HepG2 (cell line): Measurements from ENCODE around the gene XXYLT1. TPM values are rescaled to one million over a fixed set of nuclear protein-coding genes. Genes with fewer than 3 reads are reported as not detected.

ENCODE experiments used
- ATAC-seq: fragments of 200-7000 bp; cut with Tn5 transposase; 3 replicates; pipeline ENCODE4 v1.9.1; 2020; ENCODE audit warnings: mild to moderate bottlenecking, moderate library complexity
- BruUV-seq: library from RNA; stranded (reverse); fragments of 400-500 nt; replicated peaks from 2 replicates; lab custom pipeline; 2021; lab: Mats Ljungman, UMichigan
- CTCF ChIA-PET: fragments of 300-600 bp; formaldehyde crosslinking; extraction: SDS; loops from one replicate; lab custom pipeline; 2021; ENCODE audit warnings: low total read pairs, inconsistent platforms, low intra/inter-chr PET ratio; lab: Yijun Ruan, JAX
- POLR2A ChIA-PET: fragments of 350-600 bp; sonication (Branson Sonifier 250); formaldehyde crosslinking; loops from one replicate; lab custom pipeline; 2020; ENCODE audit warnings: antibody characterized with exemption, inconsistent platforms; lab: Yijun Ruan, JAX
- DNase-seq: peaks from one replicate; pipeline ENCODE4 v3.0.0-alpha.2; 2015; ENCODE audit warnings: low spot score
- FAIRE-seq: peaks from 3 replicates; lab custom pipeline; 2011; peaks lifted over from hg19 to GRCh38; lab: Jason Lieb, UNC
- H2AFZ ChIP-seq: one replicate; pipeline ENCODE4 v1.6.1; 2011; ENCODE audit warnings: low read length, inconsistent platforms
- H3K27ac ChIP-seq: fragments of 300-600 bp; 3 replicates; pipeline ENCODE4 v1.8.0; 2011; ENCODE audit warnings: mixed run types, mild to moderate bottlenecking, mixed read lengths, low read length, inconsistent platforms; ENCODE audit not compliant: insufficient read depth; ENCODE audit errors: extremely low read length
- H3K27me3 ChIP-seq, 2 experiments: fragments of 200-600 bp in 1 of 2; 2 replicates in 1 of 2; 3 replicates in 1 of 2; pipeline versions ENCODE4 v1.6.0 to v1.8.0; 2011; ENCODE audit warnings: low read length in 2 of 2, mild to moderate bottlenecking in 2 of 2, moderate library complexity in 2 of 2, inconsistent platforms in 1 of 2; ENCODE audit not compliant: insufficient read depth in 2 of 2, control insufficient read depth in 1 of 2
- H3K36me3 ChIP-seq, 2 experiments: fragments of 200-600 bp in 1 of 2; replicated peaks in 1 of 2; 2 replicates in 1 of 2; 3 replicates in 1 of 2; pipeline versions ENCODE4 v1.5.1 to v1.8.0; 2011; ENCODE audit warnings: low read length in 2 of 2, inconsistent platforms in 1 of 2; ENCODE audit not compliant: insufficient read depth in 2 of 2, control insufficient read depth in 1 of 2
- H3K4me1 ChIP-seq: 2 replicates; pipeline ENCODE4 v1.5.1; 2012; ENCODE audit warnings: low read length, inconsistent platforms; ENCODE audit not compliant: insufficient read depth
- H3K4me2 ChIP-seq: 2 replicates; pipeline ENCODE4 v1.6.0; 2011; ENCODE audit warnings: low read depth, low read length, inconsistent platforms
- H3K4me3 ChIP-seq, 3 experiments: fragments of 200-600 bp in 1 of 3; sonication (generic), shearing (Covaris generic) in 1 of 3; replicated peaks in 1 of 3; 2 replicates each; pipeline ENCODE4 v1.5.1; 2011 to 2016; ENCODE audit warnings: low read length in 3 of 3, inconsistent platforms in 2 of 3, low read depth in 2 of 3, mild to moderate bottlenecking in 2 of 3, control low read depth in 1 of 3, mixed read lengths in 1 of 3; ENCODE audit not compliant: insufficient read depth in 1 of 3
- H3K79me2 ChIP-seq: one replicate; pipeline ENCODE4 v1.6.1; 2011; ENCODE audit warnings: low read length, inconsistent platforms; ENCODE audit not compliant: insufficient read depth
- H3K9ac ChIP-seq: 2 replicates; pipeline ENCODE4 v1.6.0; 2011; ENCODE audit warnings: mild to moderate bottlenecking, low read depth, low read length, inconsistent platforms; ENCODE audit not compliant: insufficient read depth
- H3K9me3 ChIP-seq: 2 replicates; pipeline ENCODE4 v1.5.1; 2012; ENCODE audit warnings: mild to moderate bottlenecking, low read length
- H4K20me1 ChIP-seq: 2 replicates; pipeline ENCODE4 v1.6.0; 2011; ENCODE audit warnings: inconsistent platforms, mild to moderate bottlenecking, low read length, moderate library complexity; ENCODE audit not compliant: insufficient read depth
- ASH2L ChIP-seq: fragments of 300-600, 200-600 bp; sonication (generic); IDR thresholded peaks from 2 replicates; pipeline ENCODE4 v1.7.0; 2017; ENCODE audit warnings: low read depth, mild to moderate bottlenecking, moderate library complexity, mixed read lengths, low read length; ENCODE audit not compliant: insufficient read length
- ERF ChIP-seq: IDR thresholded peaks from 2 replicates; pipeline ENCODE4 v1.6.1; 2018; ENCODE audit warnings: missing biosample characterization, missing genetic modification reagents
- HNF4A ChIP-seq: sonication (generic); formaldehyde crosslinking; IDR thresholded peaks from 2 replicates; pipeline ENCODE4 v1.4.0; 2020; ENCODE audit warnings: missing genetic modification reagents
- MYC ChIP-seq: sonication (generic); formaldehyde crosslinking; IDR thresholded peaks from 2 replicates; pipeline ENCODE4 v1.9.0; 2021; ENCODE audit warnings: missing genetic modification reagents, borderline replicate concordance
- NFRKB ChIP-seq: fragments of 450-650 bp; IDR thresholded peaks from 2 replicates; pipeline ENCODE4 v1.6.1; 2017
- SIN3B ChIP-seq: fragments of 150-350 bp; IDR thresholded peaks from 2 replicates; pipeline ENCODE4 v1.6.1; 2014; ENCODE audit warnings: low read length
- SMC3 ChIP-seq: IDR thresholded peaks from 2 replicates; pipeline ENCODE4 v1.6.1; 2011; ENCODE audit warnings: low read length, improper control_type of control experiment
- WGBS: methylation state at CpG from one replicate; pipeline ENCODE4 v1.1.6; 2017; ENCODE audit warnings: low lambda C conversion rate; 5-methylcytosine and 5-hydroxymethylcytosine counted together
- in situ Hi-C: cut with HindIII; loops from 2 replicates; pipeline ENCODE4 v1.10.0; 2017; ENCODE audit warnings: low pct_unique_long_range_greater_than_20kb; ENCODE audit not compliant: extremely low pct_ligation_motif_present
- intact Hi-C: fragments of 100-400 bp; cut with micrococcal nuclease; formaldehyde crosslinking; loops from one replicate; pipeline ENCODE4 v1.10.0; 2022; ENCODE audit not compliant: unreplicated experiment
- polyA plus RNA-seq, 8 experiments: library from polyadenylated mRNA; depleted of rRNA in 3 of 8; stranded (reverse) in 7 of 8; unstranded in 1 of 8; fragments of >200 nt; fragmentation: Illumina TruSeq in 4 of 8; extraction: Trizol in 4 of 8; gene quantifications; 2 replicates each; pipeline versions ENCODE4 v1.2.1 to v1.2.3, GENCODE V29; 2011 to 2016; ENCODE audit warnings: low read depth in 4 of 8, missing spikeins in 1 of 8, mixed read lengths in 1 of 8; ENCODE audit not compliant: insufficient read depth in 1 of 8
- total RNA-seq, 5 experiments: library from RNA; depleted of rRNA; stranded (reverse); fragments of >200 nt; fragmentation: Illumina TruSeq; extraction: Trizol; gene quantifications; 2 replicates each; pipeline ENCODE4 v1.2.3, GENCODE V29; 2016; ENCODE audit warnings: low read depth in 1 of 5
- TF ChIP-seq, protein P1 (sequence below): sonication (generic); formaldehyde crosslinking; conservative IDR thresholded peaks from 2 replicates; pipeline ENCODE4 v1.8.1; 2023; ENCODE audit warnings: missing genetic modification reagents
- TF ChIP-seq, protein P2 (sequence below): sonication (generic); formaldehyde crosslinking; IDR thresholded peaks from 2 replicates; pipeline ENCODE4 v1.4.0; 2020; ENCODE audit warnings: missing genetic modification reagents, low read depth, mild to moderate bottlenecking, borderline replicate concordance
- TF ChIP-seq, protein P3 (sequence below): IDR thresholded peaks from 2 replicates; pipeline ENCODE4 v1.6.1; 2018; ENCODE audit warnings: missing genetic modification reagents, mild to moderate bottlenecking, missing compliant biosample characterization
- TF ChIP-seq, protein P4 (sequence below): sonication (generic); formaldehyde crosslinking; IDR thresholded peaks from 2 replicates; pipeline ENCODE4 v1.5.1; 2020; ENCODE audit warnings: mild to moderate bottlenecking, missing genetic modification reagents, moderate library complexity
- TF ChIP-seq, protein P5 (sequence below): sonication (generic); formaldehyde crosslinking; IDR thresholded peaks from 2 replicates; pipeline ENCODE4 v1.4.0; 2020; ENCODE audit warnings: missing genetic modification reagents; ENCODE audit errors: not compliant biosample characterization
- TF ChIP-seq, protein P6 (sequence below): IDR thresholded peaks from 2 replicates; pipeline ENCODE4 v1.6.1; 2016; ENCODE audit warnings: low read depth, borderline replicate concordance

Gene XXYLT1
- total and polyA plus RNA-seq, 2 of the 13 experiments (the other 11 are each of a cell fraction or from before 2014, with no cell fraction given): 17.7 to 19.0 TPM

DNA sequence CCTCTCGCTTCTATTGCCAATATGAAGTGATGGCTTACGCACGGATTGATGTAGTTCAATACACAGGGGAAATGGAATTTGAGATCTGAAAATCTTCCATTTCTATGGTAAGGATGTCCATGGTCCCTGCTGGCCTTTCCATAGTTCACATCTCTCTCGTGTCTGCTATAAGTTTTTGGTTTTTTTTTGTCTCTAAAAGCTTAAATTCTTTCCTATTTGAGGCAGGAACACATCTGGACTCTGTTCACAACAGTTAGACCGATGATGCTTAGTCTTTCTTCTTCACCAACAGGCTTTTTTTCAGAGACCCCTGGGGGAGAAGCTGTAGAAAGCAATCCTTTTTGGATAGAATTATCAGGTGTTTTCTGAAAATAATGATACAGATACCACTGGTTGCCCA lies 108.1 kb downstream of the XXYLT1 start (continued):
- TF ChIP-seq, protein P1, sequence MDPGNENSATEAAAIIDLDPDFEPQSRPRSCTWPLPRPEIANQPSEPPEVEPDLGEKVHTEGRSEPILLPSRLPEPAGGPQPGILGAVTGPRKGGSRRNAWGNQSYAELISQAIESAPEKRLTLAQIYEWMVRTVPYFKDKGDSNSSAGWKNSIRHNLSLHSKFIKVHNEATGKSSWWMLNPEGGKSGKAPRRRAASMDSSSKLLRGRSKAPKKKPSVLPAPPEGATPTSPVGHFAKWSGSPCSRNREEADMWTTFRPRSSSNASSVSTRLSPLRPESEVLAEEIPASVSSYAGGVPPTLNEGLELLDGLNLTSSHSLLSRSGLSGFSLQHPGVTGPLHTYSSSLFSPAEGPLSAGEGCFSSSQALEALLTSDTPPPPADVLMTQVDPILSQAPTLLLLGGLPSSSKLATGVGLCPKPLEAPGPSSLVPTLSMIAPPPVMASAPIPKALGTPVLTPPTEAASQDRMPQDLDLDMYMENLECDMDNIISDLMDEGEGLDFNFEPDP (CRISPR knock-in tag): no peak
- TF ChIP-seq, protein P2, sequence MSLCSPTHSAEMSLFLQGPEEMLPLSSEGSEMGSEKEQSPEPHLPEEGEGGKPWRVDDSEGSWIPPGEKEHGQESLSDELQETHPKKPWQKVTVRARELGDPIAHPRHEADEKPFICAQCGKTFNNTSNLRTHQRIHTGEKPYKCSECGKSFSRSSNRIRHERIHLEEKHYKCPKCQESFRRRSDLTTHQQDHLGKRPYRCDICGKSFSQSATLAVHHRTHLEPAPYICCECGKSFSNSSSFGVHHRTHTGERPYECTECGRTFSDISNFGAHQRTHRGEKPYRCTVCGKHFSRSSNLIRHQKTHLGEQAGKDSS (CRISPR knock-in tag): no peak

DNA sequence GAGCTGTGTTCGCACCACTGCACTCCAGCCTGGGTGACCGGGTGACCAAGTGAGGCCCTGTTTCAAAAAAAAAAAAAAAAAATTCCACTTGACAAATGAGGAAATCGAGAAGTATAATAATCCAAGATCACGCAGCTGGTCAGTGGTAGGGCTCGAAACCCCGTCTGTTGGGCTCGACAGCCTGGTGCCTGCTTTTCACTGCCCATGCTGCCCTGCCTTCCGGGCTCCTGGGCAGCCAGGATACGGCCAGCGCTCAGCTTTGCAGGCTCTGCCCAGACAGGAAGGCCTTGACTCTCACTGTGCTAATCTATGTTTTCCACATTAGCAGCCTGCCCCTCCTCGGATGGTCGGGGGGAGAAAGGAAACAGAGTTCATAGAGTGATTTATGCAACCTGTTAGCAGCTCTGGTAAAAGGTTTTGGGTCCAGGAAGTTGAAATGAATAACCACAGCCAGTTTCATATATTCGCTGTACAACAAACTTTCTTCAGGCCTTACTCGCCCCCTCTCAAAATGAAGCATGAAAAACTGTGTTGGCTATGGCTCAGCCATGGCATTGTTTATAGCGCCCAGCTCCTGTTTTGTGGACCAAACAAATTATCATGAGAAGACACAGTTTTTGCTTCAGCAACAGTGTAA lies 108.8 kb downstream of the XXYLT1 start:
- no peaks in the 10 kb centered on the region for H3K36me3 ChIP-seq
- DNase-seq (peak; percentile 92), ATAC-seq (peak; percentile 65), FAIRE-seq (peak; percentile 67)
- no peaks in the 10 kb centered on the region for H3K27me3 ChIP-seq
- ChIA-PET POLR2A (interaction anchor here (0.9 to 1.3 kb wide), 7 partner anchors 10 to 490 kb away, joined by 3 to 6 read pairs (median 4); partner anchors contain the start of genes LSG1 and XXYLT1), CTCF (interaction anchor here (1.1 kb wide), 1 partner anchor 98 kb away, joined by 3 read pairs; no protein-coding TSS in a partner anchor)
- no peaks in the 10 kb centered on the region for H4K20me1 ChIP-seq
- H3K9ac ChIP-seq: peak overlapping the region; percentile 56
- no peak overlapping the region for H3K4me3 ChIP-seq
- H2AFZ ChIP-seq: no peak overlapping the region
- H3K4me1 ChIP-seq: peaks cover 100% of the 10 kb centered on the region
- peak overlapping the region; percentile 41 for H3K4me2 ChIP-seq
- WGBS: 20% methylated on average over 15 of the region's 15 CpGs
- H3K79me2 ChIP-seq: peaks cover 11% of the 10 kb centered on the region
- no TSS peak for BruUV-seq
- in situ Hi-C loops: no loop called here
- intact Hi-C loops: no loop called here
- H3K9me3 ChIP-seq: no peaks in the 10 kb centered on the region
- H3K27ac ChIP-seq: peak overlapping the region; percentile 100
- TF ChIP-seq HNF4A (CRISPR knock-in tag) (peak; percentile 97), ASH2L (peak; percentile 34), SIN3B (no peak), NFRKB (no peak), ERF (CRISPR knock-in tag) (peak; percentile 95), SMC3 (no peak), MYC (CRISPR knock-in tag) (peak; percentile 65; the same call in 1 of the 2 replicates)
- TF ChIP-seq, protein P3, sequence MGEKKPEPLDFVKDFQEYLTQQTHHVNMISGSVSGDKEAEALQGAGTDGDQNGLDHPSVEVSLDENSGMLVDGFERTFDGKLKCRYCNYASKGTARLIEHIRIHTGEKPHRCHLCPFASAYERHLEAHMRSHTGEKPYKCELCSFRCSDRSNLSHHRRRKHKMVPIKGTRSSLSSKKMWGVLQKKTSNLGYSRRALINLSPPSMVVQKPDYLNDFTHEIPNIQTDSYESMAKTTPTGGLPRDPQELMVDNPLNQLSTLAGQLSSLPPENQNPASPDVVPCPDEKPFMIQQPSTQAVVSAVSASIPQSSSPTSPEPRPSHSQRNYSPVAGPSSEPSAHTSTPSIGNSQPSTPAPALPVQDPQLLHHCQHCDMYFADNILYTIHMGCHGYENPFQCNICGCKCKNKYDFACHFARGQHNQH (CRISPR knock-in tag): peak; percentile 69; the same call in 1 of the 2 replicates
- TF ChIP-seq, protein P4, sequence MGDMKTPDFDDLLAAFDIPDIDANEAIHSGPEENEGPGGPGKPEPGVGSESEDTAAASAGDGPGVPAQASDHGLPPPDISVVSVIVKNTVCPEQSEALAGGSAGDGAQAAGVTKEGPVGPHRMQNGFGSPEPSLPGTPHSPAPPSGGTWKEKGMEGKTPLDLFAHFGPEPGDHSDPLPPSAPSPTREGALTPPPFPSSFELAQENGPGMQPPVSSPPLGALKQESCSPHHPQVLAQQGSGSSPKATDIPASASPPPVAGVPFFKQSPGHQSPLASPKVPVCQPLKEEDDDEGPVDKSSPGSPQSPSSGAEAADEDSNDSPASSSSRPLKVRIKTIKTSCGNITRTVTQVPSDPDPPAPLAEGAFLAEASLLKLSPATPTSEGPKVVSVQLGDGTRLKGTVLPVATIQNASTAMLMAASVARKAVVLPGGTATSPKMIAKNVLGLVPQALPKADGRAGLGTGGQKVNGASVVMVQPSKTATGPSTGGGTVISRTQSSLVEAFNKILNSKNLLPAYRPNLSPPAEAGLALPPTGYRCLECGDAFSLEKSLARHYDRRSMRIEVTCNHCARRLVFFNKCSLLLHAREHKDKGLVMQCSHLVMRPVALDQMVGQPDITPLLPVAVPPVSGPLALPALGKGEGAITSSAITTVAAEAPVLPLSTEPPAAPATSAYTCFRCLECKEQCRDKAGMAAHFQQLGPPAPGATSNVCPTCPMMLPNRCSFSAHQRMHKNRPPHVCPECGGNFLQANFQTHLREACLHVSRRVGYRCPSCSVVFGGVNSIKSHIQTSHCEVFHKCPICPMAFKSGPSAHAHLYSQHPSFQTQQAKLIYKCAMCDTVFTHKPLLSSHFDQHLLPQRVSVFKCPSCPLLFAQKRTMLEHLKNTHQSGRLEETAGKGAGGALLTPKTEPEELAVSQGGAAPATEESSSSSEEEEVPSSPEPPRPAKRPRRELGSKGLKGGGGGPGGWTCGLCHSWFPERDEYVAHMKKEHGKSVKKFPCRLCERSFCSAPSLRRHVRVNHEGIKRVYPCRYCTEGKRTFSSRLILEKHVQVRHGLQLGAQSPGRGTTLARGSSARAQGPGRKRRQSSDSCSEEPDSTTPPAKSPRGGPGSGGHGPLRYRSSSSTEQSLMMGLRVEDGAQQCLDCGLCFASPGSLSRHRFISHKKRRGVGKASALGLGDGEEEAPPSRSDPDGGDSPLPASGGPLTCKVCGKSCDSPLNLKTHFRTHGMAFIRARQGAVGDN: peak; percentile 100
- TF ChIP-seq, protein P5, sequence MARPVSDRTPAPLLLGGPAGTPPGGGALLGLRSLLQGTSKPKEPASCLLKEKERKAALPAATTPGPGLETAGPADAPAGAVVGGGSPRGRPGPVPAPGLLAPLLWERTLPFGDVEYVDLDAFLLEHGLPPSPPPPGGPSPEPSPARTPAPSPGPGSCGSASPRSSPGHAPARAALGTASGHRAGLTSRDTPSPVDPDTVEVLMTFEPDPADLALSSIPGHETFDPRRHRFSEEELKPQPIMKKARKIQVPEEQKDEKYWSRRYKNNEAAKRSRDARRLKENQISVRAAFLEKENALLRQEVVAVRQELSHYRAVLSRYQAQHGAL: no peak
- TF ChIP-seq, protein P6, sequence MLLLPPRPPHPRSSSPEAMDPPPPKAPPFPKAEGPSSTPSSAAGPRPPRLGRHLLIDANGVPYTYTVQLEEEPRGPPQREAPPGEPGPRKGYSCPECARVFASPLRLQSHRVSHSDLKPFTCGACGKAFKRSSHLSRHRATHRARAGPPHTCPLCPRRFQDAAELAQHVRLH (CRISPR knock-in tag): peak; percentile 87
